HG03097 (cell line): ENCODE results near the gene OR5A2.
"Not testable (repeated sequence)": the region's sequence is repeated elsewhere in the genome, so short reads cannot be mapped to it uniquely, and the experiment has no call there.

Source experiments
- ATAC-seq: cut with Tn5 transposase; IDR thresholded peaks from one replicate; pipeline ENCODE4 v1.9.1; 2021; ENCODE audit not compliant: unreplicated experiment, low FRiP score

OR5A2 gene, protein sequence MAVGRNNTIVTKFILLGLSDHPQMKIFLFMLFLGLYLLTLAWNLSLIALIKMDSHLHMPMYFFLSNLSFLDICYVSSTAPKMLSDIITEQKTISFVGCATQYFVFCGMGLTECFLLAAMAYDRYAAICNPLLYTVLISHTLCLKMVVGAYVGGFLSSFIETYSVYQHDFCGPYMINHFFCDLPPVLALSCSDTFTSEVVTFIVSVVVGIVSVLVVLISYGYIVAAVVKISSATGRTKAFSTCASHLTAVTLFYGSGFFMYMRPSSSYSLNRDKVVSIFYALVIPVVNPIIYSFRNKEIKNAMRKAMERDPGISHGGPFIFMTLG

DNA sequence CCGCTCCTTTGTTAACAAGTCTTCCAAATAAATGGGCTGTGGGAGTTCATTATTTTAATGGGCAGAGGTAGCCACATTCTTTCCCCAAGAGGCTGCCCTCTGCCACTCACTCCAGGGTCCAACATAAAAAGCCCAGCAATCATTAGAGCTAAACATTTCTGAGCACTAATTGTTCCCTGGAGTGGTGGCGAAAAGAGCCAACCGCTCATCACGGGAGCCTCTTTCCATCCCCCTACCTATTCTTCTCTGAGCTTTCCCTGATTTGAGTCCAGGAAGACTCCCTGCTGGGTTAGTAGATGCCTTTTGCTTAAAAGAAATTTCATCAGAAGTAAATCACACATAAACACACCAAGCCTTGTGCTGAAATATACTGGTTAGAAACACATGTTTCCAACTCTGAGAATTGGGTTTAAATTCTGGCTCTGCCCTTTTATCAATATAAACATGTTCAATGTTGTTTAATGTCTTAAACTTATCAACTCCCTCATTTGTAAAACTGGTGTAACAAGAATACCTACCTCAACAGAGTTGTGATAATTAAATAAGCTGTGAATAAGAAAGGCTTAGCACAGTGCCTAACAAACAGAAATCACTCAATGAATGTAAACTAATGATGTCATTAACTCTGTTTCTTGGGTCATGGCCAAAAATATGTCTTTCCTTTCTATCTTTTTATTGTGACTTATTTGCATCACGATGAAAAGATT lies at the start of gene OR5A2:
Gene OR5A2 (minus strand): TSS at position 53 of the 707 bp plus-strand sequence. CDS start 3,460 bp downstream, outside the sequence.
- ATAC-seq, result no peak

DNA sequence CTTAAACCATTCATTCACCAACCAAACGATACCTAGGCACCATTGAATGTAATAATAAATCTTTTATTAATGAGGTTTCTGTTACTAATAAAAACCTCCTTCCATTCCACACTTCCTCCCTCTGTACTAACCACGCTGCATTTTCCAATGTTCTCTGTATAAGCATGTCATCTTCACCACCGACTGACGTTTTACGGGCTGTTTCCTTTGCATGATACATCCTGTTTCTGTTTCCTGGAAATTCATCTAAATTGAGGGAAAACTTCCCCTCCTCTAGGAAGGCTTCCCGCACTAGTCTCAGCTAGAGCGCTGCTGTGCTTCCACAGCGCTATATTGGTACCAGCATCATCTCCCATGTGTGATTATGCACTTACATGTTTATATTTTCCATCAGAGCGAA lies 49.0 kb upstream of the OR5A2 start:
- no peak for ATAC-seq

DNA sequence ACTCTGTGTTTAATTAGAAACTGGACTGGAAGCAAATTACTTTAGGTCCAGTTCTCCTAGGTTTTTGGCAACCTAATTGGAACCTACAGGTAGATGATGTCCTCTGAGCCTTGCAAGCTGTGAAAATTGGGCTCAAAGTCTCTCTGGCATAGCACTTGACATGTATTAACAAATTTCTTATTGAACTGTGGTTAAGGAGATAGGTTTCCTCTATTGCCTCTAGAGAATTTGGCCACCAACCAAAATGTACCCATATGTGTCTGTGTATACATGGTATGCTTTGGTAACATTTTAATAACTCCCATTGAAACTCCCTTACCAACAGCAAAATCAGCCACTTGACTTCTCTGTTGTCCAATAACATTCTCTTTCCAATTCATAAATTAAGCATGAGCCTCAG lies 46.8 kb upstream of the OR5A2 start, which contains the start of gene OR4D10:
Gene OR4D10 (plus strand): TSS at position 301 of the 400 bp plus-strand sequence. CDS start 4,115 bp downstream, outside the sequence.
- no peak for ATAC-seq

DNA sequence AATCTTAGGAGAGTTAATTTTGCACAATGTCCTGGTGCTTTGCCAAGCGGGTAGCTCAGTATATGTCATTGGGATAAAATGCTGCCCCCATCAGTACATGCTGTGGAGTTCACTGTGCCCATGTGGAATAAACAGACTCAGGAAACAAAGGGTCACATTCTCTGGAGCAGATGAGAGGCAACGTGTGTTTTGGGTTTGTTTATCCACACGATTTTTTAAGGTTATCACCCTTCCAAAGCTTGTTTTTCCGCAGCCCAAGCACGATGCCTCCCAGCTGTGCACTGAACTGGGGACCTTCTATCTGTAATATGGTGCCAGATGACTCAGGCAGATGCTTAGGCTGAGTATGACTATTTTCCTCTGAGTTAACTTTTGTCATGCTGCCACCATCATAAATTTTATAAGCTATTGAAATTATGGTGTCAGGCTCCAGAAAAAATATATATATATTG lies 37.0 kb upstream of the OR5A2 start:
- ATAC-seq, result no peak

DNA sequence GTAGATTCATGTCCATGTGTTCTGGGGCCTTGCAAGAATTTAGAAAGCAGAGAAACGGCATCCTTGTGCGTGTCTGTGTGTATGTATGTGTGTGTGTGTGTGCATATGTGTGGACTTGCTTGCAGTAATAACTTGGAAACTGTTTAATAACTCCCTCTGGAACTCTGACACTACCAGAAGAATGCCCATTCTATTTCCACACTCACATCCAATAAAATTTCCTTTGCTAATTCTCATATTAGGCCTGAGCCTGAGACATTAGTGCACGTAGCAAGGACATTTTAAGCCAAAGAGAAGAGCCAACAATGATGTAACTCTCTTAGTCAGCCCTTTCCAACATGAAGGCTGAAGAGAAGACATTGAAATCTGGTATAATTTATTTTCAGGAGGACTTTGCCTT lies 33.7 kb upstream of the OR5A2 start:
- ATAC-seq, result no peak

DNA sequence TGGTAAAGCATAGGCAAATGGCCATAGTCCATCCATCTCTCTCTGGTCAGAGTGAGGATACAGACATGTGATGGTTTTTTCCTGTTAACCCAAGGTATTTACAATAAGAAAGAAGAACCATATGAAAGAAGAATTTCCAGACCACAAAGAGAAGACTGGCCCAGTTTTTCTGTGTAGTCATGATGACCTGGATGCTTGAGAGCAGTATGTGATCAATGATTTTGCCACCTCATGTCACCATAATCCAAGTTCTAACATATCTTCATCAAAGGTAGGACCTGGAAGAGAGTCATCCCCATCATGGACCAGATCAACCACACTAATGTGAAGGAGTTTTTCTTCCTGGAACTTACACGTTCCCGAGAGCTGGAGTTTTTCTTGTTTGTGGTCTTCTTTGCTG lies 30.4 kb upstream of the OR5A2 start, which contains the start of gene OR4D6:
Gene OR4D6 (plus strand): TSS at position 301 of the 400 bp plus-strand sequence. CDS start 0 bp downstream, at position 301.
- no peak for ATAC-seq

DNA sequence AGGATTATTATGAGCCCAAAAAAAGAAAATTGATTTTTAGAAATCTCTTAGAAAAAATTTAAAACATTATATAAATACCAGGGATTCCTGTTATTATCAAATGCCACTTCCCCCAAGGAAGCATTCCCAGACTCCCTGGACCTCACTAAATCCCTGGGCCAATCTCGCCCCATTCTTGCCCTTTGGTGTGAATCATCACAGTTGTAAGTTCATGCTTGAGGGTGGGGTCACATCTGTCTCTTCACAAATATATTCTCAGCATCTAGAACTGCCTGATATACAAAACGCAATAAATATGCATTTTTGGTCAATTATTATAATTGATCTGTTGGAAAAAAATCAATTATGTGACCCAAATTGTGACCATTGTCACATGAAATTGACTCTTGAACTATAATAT lies 22.3 kb upstream of the OR5A2 start:
- no peak for ATAC-seq

DNA sequence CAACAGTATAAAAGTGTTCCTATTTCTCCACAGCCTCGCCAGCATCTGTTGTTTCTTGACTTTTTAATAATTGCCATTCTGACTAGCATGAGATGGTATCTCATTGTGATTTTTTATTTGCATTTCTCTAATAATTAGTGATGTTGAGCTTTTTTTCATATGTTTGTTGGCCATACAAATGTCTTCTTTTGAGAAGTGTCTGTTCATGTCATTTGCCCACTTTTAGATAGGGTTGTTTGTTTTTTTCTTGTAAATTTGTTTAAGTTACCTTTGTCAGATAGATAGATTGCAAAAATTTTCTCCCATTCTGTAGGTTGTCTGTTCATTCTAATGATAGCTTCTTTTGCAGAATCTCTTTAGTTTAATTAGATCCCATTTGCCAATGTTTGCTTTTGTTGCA lies 19.4 kb upstream of the OR5A2 start:
- ATAC-seq, result not testable (repeated sequence)

DNA sequence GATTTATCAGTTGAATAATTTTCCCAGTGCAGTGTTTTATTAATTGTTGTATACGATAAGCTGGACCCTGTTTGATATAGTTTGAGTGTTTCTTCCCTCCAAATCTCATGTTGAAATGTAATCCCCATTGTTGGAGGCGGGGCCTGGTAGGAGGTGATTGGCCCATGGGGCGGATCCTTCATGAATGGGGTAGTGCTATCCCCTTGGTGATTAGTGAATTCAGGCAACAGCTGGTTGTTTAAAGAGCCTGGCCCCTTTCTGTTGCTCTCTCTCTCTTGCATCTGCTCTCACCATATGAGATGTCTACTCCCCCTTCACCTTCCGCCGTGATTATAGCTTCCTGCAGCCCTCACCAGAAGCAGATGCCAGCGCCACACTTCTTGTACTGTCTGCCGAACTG lies 11.6 kb upstream of the OR5A2 start:
- no peak for ATAC-seq

DNA sequence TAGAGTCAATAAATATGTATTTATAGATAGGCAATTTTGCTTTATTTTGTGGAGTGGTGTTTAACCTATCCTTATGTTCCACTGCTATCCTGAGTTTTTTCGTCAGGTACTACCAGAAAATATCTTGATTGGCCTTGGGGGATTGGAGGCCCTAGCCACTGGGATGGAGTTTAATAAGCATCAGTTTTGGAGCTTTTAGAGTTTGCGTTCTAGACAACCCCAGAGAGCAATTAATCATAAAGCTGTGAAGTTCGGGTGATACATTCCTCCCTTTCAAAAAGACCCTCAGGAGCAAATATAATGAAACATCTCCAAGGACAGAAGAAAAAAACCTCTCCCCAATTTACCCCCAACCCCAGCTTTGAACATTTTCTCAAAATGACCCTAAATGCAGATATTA lies 10.0 kb upstream of the OR5A2 start, which contains the start of gene OR5A1:
Gene OR5A1 (plus strand): TSS at position 301 of the 400 bp plus-strand sequence. CDS start 6,700 bp downstream, outside the sequence.
- no peak for ATAC-seq

DNA sequence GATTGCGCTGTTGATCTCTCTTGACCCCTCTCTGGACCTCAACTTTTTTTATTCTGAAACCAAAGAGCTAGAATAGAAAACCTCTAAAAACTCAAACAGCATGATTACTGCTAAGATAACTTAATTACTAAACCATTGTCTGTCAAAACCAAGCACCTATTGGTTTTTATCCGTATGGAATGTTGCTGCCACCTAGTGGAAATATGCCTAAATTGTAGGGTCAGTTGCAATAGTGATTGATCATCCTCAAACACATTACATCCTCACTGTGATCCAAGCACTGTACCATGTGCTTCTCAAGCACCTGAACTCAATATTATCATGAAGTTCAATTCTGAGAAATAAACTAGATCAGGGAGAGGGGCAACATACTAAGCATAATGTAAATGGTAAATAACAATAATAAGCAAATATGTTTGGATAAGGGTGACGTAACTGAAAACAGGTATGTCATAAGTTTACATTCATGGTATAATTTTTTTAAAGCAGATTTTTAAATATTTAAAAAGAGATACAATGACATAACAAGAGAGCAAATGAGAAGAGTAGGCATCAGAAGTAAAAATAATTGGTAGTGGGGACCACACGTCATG lies 3.8 kb upstream of the OR5A2 start:
- ATAC-seq, result no peak

DNA sequence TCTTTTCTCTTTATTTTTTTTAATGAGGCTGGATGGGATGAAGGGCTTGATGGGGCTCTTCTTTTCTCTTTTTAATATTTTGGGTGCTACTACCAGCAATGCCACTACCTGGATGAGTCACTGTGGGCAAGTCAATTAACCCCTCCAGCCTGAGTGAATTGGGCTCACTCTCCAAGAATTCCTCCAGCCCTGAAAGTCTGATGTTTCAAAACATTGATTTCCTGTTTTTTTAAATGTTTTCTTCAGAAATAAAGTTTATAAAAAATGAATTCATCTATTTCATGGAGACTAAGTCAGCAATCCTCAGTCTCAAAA lies 812 bp upstream of the OR5A2 start:
- ATAC-seq, result no peak

DNA sequence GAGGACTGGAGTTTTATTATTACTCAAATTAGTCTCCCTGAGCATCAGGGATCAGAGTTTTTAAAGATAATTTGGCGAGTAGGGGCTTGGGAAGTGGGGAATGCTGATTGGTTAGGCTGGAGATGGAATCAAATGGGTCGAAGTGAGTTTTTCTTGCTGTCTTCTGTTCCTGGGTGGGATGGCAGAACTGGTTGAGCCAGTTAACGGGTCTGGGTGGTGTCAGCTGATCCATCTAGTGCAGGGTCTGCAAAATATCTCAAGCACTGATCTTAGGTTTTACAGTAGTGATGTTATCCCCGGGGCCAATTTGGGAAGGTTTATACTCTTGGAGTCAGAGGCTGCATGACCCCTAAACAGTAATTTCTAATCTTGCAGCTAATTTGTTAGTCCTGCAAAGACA lies 1.1 kb downstream of the OR5A2 start:
- ATAC-seq, result no peak

DNA sequence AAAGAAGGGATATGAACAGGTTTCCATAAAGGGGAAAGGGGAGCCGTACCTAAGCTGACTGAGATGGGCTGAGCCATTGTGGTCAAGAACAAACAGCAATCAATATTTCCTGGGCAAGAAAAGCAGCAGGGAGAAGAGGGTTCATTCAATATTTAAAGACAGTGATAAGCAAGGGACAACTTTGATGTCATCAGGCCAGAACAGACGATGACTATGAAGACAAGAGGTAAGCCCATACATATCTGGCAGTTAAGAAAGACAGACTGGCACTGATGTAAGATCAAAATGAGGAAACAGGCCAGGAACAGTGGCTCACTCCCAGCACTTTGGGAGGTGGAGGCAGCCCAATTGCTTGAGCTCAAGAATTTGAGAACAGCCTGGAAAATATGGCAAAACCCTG lies 2.4 kb downstream of the OR5A2 start:
- no peak for ATAC-seq

DNA sequence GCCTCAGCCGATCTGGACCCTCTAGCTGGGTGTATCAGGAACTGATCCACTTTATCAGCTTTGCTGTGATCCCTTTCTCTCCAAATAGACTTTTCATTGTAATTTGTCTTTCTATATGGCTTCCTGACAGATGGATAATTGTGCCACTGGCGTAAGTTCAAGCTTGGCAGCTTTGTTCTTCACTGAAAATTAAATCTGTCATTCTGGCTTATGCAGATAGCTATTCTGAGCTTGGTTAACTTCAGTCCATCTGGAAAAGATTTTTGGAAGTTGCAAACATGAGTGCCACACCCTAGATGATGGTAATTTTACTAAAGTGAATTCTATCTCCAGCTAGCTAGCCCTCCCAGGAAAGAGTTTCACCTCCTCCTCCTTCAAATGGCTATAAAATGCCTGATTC lies 8.1 kb downstream of the OR5A2 start:
- no peak for ATAC-seq

DNA sequence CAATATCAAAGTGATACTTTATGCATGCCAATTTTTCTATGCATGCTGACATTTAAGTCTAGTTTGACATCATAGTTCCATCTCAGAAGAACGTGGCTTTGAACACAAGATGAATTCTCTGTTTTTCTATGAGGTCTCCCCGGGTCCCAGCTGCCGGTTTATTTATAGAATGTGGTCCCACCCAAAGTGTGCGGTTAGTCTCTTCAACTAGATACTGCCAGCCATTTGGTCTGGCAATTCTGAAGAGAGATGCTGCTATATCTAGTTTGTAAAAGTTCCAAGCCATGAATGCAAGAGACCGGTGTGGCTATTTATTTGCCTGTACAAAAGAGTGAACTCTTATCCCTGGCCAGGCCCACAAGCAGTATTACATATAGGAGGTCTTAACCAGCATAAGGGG lies 9.2 kb downstream of the OR5A2 start:
- no peak for ATAC-seq

DNA sequence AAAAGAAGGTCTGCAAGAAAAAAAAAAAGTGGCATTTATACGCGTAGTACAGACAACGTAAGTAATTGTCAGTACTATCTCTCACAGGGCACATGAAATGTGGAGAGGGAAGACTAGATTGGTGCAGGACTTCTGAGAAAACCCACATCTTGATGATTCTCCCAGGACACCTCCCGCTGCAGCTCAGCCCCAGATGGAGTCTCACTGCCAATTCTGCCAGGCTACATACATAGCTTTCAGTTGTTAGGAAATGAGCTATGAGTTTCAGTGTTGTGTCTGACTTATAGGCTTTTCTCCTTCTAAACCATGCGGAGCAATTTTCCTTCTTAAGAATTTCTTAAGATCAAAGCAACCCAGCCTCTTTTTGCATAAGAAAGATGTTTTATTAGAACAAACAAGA lies 9.6 kb downstream of the OR5A2 start:
- ATAC-seq, result no peak

DNA sequence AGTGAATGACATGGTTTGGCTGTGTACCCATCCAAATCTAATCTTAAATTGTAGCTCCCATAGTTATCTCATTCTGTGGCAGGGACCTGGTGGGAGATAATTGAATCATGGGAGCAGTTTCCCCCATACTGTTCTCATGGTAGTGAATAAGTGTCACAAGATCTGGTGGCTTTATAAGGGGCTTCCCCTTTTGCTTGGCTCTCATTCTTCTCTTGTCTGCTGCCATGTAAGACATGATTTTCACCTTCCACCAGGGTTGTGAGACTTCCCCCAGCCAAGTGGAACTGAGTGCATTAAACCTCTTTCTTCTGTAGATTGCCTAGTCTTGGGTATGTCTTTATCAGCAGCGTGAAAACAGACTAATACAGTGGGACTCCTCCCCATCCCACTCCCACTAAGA lies 11.1 kb downstream of the OR5A2 start:
- ATAC-seq, result no peak

DNA sequence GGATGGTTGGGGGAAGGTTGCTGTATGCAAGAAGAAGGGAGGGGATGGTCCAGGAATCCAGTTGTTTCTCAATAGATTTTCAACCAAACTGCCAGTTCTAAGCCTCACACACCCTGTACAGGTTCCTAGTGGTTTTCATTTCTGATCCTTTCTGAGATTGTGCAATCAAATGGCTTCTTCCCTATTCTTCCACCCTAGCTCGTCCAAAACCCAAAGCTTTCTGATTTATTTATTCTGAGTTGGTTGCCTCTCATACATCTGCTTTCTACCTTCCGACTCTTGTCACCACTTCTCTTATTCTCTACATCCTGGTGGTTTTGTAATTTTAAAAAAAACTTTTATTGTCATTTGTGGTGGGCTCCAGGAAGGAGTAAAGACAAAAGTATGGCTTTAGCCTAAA lies 12.6 kb downstream of the OR5A2 start:
- ATAC-seq, result no peak

DNA sequence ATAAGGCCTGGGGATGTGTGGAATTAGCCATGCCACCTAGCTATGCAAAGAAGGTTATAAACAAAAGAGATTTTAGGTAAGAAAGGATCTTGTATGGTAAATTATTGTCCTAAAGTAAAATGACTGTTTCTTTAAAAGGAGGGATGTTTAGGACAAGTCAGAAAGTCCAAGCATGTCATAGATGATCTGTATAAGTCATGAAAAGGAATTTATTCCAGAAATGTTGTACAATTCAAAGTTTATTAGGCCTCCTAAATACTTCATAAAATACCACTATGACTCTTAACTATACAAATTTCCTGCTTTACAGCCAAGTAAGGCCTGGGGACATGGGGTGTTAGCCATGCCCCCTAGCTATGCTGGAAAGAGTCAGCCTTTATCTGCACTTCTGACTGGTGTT lies 22.7 kb downstream of the OR5A2 start:
- ATAC-seq, result no peak

DNA sequence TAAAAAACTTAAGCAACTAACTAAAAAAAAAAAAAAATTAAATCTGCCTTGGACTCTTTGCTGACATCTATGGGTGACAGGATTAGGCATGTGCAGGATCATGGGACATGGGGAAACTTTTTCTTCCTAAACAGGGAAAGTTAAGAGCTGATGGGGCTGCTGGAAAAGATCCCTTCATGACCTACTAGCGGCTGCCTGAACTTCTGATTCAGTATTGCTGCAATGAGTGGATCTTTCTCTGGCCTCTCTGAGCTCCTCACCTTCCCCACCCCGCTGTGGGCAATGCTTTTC lies 25.0 kb downstream of the OR5A2 start:
- no peak for ATAC-seq
